Transverse colon (tissue), 4 donors: ENCODE results near the gene FBXO3.

Source experiments
- EP300 ChIP-seq: sonication (generic); formaldehyde crosslinking; IDR thresholded peaks from one replicate; pipeline ENCODE4 v1.6.1; 2017; ENCODE audit warnings: antibody characterized with exemption, low read depth
- POLR2AphosphoS5 ChIP-seq, 3 donors: sonication (generic); formaldehyde crosslinking; IDR thresholded peaks; one replicate each; pipeline ENCODE4 v1.6.1; 2016; ENCODE audit warnings: antibody characterized with exemption in 3 of 3
- TF ChIP-seq, protein P1 (sequence below), 5 experiments: fragments of 200-600 bp in 3 of 5; fragments of 450-650 bp in 2 of 5; sonication (generic) in 3 of 5; IDR thresholded peaks; 1 replicate in 2 of 5; 2 replicates in 3 of 5; pipeline ENCODE4 v1.5.1; 2016 to 2017; ENCODE audit warnings: antibody characterized with exemption in 5 of 5, inconsistent platforms in 3 of 5, mild to moderate bottlenecking in 2 of 5, moderate library complexity in 1 of 5

- TF ChIP-seq, protein P1, sequence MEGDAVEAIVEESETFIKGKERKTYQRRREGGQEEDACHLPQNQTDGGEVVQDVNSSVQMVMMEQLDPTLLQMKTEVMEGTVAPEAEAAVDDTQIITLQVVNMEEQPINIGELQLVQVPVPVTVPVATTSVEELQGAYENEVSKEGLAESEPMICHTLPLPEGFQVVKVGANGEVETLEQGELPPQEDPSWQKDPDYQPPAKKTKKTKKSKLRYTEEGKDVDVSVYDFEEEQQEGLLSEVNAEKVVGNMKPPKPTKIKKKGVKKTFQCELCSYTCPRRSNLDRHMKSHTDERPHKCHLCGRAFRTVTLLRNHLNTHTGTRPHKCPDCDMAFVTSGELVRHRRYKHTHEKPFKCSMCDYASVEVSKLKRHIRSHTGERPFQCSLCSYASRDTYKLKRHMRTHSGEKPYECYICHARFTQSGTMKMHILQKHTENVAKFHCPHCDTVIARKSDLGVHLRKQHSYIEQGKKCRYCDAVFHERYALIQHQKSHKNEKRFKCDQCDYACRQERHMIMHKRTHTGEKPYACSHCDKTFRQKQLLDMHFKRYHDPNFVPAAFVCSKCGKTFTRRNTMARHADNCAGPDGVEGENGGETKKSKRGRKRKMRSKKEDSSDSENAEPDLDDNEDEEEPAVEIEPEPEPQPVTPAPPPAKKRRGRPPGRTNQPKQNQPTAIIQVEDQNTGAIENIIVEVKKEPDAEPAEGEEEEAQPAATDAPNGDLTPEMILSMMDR (IDR thresholded peaks at IDR 0.05): no peak
- TF ChIP-seq EP300: no peak
- peak; percentile 70 to 80 (median 70) for TF ChIP-seq POLR2AphosphoS5 (IDR thresholded peaks at IDR 0.05)
Measured at GRCh38 chr11:33773987-33774735, at the start of gene FBXO3.
